Measurements from ENCODE around the gene WFIKKN1. TPM values are rescaled to one million over a fixed set of nuclear protein-coding genes. Genes with fewer than 3 reads are reported as not detected.

Gene WFIKKN1
- total and polyA plus RNA-seq, 2 of the 13 experiments (the other 11 are each of a cell fraction or from before 2014, with no cell fraction given), result 1.7 to 4.9 TPM

DNA sequence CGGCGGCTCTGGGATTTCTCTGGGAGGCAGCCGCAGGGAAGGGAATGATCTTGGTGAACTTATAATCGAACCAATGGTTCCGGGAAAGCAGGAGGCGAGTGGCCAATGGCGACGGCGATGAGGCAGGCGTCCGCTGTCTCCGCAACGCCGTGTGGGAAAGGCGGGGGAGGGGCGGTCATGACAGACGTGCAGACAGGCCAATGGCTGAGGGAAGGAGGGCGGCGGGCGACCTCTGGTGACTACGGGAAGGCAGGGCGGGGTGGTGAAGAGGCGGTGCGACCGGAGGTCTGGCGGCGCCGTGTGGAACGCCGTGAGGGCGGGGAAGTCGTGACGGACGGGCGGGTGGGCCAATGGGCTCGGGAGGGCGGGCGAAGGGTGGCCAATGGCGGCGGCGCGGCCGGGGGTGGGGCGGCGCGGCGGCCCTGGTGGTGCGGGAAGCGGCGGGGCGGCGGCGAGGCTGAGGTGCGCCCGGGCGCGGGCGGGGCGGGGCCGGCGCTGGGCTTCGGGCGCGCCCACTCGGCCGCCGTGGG is 41.1 kb upstream of the WFIKKN1 start, which contains the start of gene RAB40C (continued):
- no peak for TF ChIP-seq ZNF747 (CRISPR knock-in tag; IDR thresholded peaks at IDR 0.05; ENCODE audit: borderline replicate concordance)
- no peak for TF ChIP-seq SETDB1 (CRISPR knock-in tag; IDR thresholded peaks at IDR 0.05; ENCODE audit: borderline replicate concordance)
- TF ChIP-seq, protein P1, sequence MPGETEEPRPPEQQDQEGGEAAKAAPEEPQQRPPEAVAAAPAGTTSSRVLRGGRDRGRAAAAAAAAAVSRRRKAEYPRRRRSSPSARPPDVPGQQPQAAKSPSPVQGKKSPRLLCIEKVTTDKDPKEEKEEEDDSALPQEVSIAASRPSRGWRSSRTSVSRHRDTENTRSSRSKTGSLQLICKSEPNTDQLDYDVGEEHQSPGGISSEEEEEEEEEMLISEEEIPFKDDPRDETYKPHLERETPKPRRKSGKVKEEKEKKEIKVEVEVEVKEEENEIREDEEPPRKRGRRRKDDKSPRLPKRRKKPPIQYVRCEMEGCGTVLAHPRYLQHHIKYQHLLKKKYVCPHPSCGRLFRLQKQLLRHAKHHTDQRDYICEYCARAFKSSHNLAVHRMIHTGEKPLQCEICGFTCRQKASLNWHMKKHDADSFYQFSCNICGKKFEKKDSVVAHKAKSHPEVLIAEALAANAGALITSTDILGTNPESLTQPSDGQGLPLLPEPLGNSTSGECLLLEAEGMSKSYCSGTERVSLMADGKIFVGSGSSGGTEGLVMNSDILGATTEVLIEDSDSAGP (CRISPR knock-in tag; IDR thresholded peaks at IDR 0.05; ENCODE audit: borderline replicate concordance), result no peak
- no peak for TF ChIP-seq TBX3 (IDR thresholded peaks at IDR 0.05; ENCODE audit: borderline replicate concordance)
- peak; percentile 61; the same call in 1 of the 2 replicates for TF ChIP-seq PITX1 (CRISPR knock-in tag; IDR thresholded peaks at IDR 0.05)
- TF ChIP-seq ZFP62 (CRISPR knock-in tag; IDR thresholded peaks at IDR 0.05), result no peak
- no peak for TF ChIP-seq TCF7 (IDR thresholded peaks at IDR 0.05; ENCODE audit: low read depth)
- peak; percentile 18; the same call in 1 of the 2 replicates for TF ChIP-seq TGIF2 (CRISPR knock-in tag; IDR thresholded peaks at IDR 0.05)
- TF ChIP-seq DPF2 (CRISPR knock-in tag; IDR thresholded peaks at IDR 0.05; ENCODE audit: borderline replicate concordance, low read depth), result no peak
- TF ChIP-seq ZNF20 (CRISPR knock-in tag; IDR thresholded peaks at IDR 0.05), result no peak
- TF ChIP-seq ZNF570 (CRISPR knock-in tag; IDR thresholded peaks at IDR 0.05; ENCODE audit: borderline replicate concordance), result no peak
- no peak for TF ChIP-seq MIER2 (CRISPR knock-in tag; IDR thresholded peaks at IDR 0.05)
- no peak for TF ChIP-seq ZNF446 (CRISPR knock-in tag; IDR thresholded peaks at IDR 0.05)
- no peak; the same call in 1 of the 2 replicates for TF ChIP-seq TAF1 (CRISPR knock-in tag; IDR thresholded peaks at IDR 0.05)
- no peak for TF ChIP-seq SKIL (CRISPR knock-in tag; IDR thresholded peaks at IDR 0.05; ENCODE audit: borderline replicate concordance)
- no peak for TF ChIP-seq HOXA9 (CRISPR knock-in tag; IDR thresholded peaks at IDR 0.05; ENCODE audit: borderline replicate concordance)
- no peak for TF ChIP-seq ZIK1 (CRISPR knock-in tag; IDR thresholded peaks at IDR 0.05; ENCODE audit: borderline replicate concordance, low read depth)
- TF ChIP-seq HDAC1 (CRISPR knock-in tag; IDR thresholded peaks at IDR 0.05), result no peak
- peak; percentile 30 for TF ChIP-seq GMEB2 (CRISPR knock-in tag; IDR thresholded peaks at IDR 0.05; ENCODE audit: low read depth)
- no peak for TF ChIP-seq POLR2AphosphoS2 (IDR thresholded peaks at IDR 0.05; ENCODE audit: low read depth, low read length)
- TF ChIP-seq CERS6 (CRISPR knock-in tag; IDR thresholded peaks at IDR 0.05), result no peak
- no peak for TF ChIP-seq DR1 (CRISPR knock-in tag; IDR thresholded peaks at IDR 0.05)
- TF ChIP-seq TRIM22 (IDR thresholded peaks at IDR 0.05), result no peak
- TF ChIP-seq ZNF260 (CRISPR knock-in tag; IDR thresholded peaks at IDR 0.05; ENCODE audit: borderline replicate concordance, low read depth), result no peak
